Astrocyte (in vitro differentiated cells and primary cell): ENCODE results near the gene SRGAP2B. TPM values are rescaled to one million over a fixed set of nuclear protein-coding genes. Genes with fewer than 3 reads are reported as not detected.
"Not testable (repeated sequence)": the region's sequence is repeated elsewhere in the genome, so short reads cannot be mapped to it uniquely, and the experiment has no call there.

Source experiments
- DNase-seq: peaks from one replicate; pipeline ENCODE4 v3.0.0-alpha.2; 2010; ENCODE audit warnings: low read depth
- FAIRE-seq: peaks from 2 replicates; lab custom pipeline; 2011; peaks lifted over from hg19 to GRCh38; lab: Jason Lieb, UNC
- H2AFZ ChIP-seq: 2 replicates; pipeline ENCODE4 v1.6.0; 2012; ENCODE audit warnings: low read depth, low read length, inconsistent platforms
- H3K27ac ChIP-seq: 2 replicates; pipeline ENCODE4 v1.5.1; 2011; ENCODE audit warnings: low read depth, low read length, inconsistent platforms
- H3K27me3 ChIP-seq: 2 replicates; pipeline ENCODE4 v1.6.0; 2011; ENCODE audit warnings: low read length, inconsistent platforms; ENCODE audit not compliant: insufficient read depth
- H3K36me3 ChIP-seq: 2 replicates; pipeline ENCODE4 v1.5.1; 2011; ENCODE audit warnings: low read length, inconsistent platforms; ENCODE audit not compliant: insufficient read depth
- H3K4me1 ChIP-seq: 2 replicates; pipeline ENCODE4 v1.5.1; 2011; ENCODE audit warnings: low read length, inconsistent platforms; ENCODE audit not compliant: insufficient read depth
- H3K4me2 ChIP-seq: 2 replicates; pipeline ENCODE4 v1.6.0; 2012; ENCODE audit warnings: low read length, inconsistent platforms
- H3K4me3 ChIP-seq: 2 replicates; pipeline ENCODE4 v1.5.1; 2011; ENCODE audit warnings: low read depth, mild to moderate bottlenecking, low read length, inconsistent platforms; ENCODE audit not compliant: insufficient read depth
- H3K79me2 ChIP-seq: 2 replicates; pipeline ENCODE4 v1.6.0; 2012; ENCODE audit warnings: mild to moderate bottlenecking, low read length, inconsistent platforms; ENCODE audit not compliant: insufficient read depth
- H3K9ac ChIP-seq: 2 replicates; pipeline ENCODE4 v1.6.0; 2012; ENCODE audit warnings: mild to moderate bottlenecking, low read length, inconsistent platforms
- H3K9me3 ChIP-seq: 2 replicates; pipeline ENCODE4 v1.5.1; 2012; ENCODE audit warnings: low read depth, mild to moderate bottlenecking, low read length, inconsistent platforms; ENCODE audit not compliant: insufficient read depth
- H4K20me1 ChIP-seq: 2 replicates; pipeline ENCODE4 v1.6.0; 2012; ENCODE audit warnings: low read length, inconsistent platforms; ENCODE audit not compliant: insufficient read depth
- H3K27ac Mint-ChIP-seq: one replicate; pipeline ENCODE4 v1.8.0; 2021; ENCODE audit warnings: mild to moderate bottlenecking, mixed read lengths; ENCODE audit not compliant: unreplicated experiment
- H3K27me3 Mint-ChIP-seq: one replicate; pipeline ENCODE4 v1.8.0; 2021; ENCODE audit warnings: low read depth, mixed read lengths; ENCODE audit not compliant: unreplicated experiment
- H3K36me3 Mint-ChIP-seq: one replicate; pipeline ENCODE4 v1.8.0; 2021; ENCODE audit warnings: low read depth, mixed read lengths; ENCODE audit not compliant: unreplicated experiment
- H3K4me1 Mint-ChIP-seq: one replicate; pipeline ENCODE4 v1.8.0; 2021; ENCODE audit warnings: low read depth, mixed read lengths; ENCODE audit not compliant: unreplicated experiment
- H3K4me3 Mint-ChIP-seq: one replicate; pipeline ENCODE4 v1.8.0; 2021; ENCODE audit warnings: mild to moderate bottlenecking, moderate library complexity, mixed read lengths; ENCODE audit not compliant: unreplicated experiment
- H3K9me3 Mint-ChIP-seq: one replicate; pipeline ENCODE4 v1.8.0; 2021; ENCODE audit warnings: mild to moderate bottlenecking, mixed read lengths; ENCODE audit not compliant: unreplicated experiment
- total RNA-seq: library from RNA; stranded (reverse); gene quantifications from 2 replicates; pipeline ENCODE4 v1.2.1, GENCODE V29; 2021

The SRGAP2B gene
- total RNA-seq, 1 donor from 2014 or later, result 72.3 TPM

GRCh38 chr1:145115587-145116493 is 20.7 kb upstream of the SRGAP2B start:
- H3K79me2 ChIP-seq, H4K20me1 ChIP-seq, H3K4me3 Mint-ChIP-seq, H3K9ac ChIP-seq, H3K27me3 ChIP-seq, H3K36me3 ChIP-seq, H3K27ac Mint-ChIP-seq, H3K27ac ChIP-seq, H3K36me3 Mint-ChIP-seq, FAIRE-seq, H3K27me3 Mint-ChIP-seq, H3K9me3 ChIP-seq, H3K4me1 ChIP-seq, H3K4me2 ChIP-seq, H3K4me3 ChIP-seq, H3K9me3 Mint-ChIP-seq, H2AFZ ChIP-seq, DNase-seq, H3K4me1 Mint-ChIP-seq: not testable (repeated sequence)

DNA sequence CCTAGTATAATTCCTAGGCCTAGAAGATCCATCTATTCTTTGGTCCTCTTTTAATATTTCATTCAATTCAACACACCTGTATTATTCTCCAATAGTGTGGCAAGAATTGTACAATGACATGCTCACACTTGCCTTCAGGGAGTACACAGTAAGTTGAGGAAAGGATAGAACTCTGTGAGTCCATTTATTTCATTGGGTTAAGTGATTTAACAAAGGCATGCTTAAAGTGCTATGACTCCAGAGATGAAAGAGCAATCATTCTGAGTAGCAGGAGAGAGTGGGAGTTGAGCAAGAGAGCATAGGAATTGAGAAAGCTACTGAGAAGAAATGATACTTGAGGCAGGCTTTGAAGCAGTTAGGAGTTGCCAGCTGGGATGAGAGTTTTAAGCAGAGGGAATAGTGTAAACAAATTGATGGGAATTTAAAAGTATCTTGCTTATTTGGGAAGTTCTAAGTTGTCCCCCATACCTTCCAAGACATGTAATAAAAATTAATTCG is 19.5 kb upstream of the SRGAP2B start:
- not testable (repeated sequence) for H3K9me3 Mint-ChIP-seq, FAIRE-seq, H3K4me1 Mint-ChIP-seq, H3K36me3 Mint-ChIP-seq, H3K27ac Mint-ChIP-seq, H3K4me3 ChIP-seq, H3K27me3 ChIP-seq, DNase-seq, H3K9me3 ChIP-seq, H3K27ac ChIP-seq, H3K4me2 ChIP-seq, H3K36me3 ChIP-seq, H3K4me1 ChIP-seq, H3K27me3 Mint-ChIP-seq, H3K79me2 ChIP-seq, H3K9ac ChIP-seq, H2AFZ ChIP-seq, H4K20me1 ChIP-seq, H3K4me3 Mint-ChIP-seq

- H3K36me3 Mint-ChIP-seq, H3K27ac ChIP-seq, H2AFZ ChIP-seq, H3K4me3 ChIP-seq, H3K9ac ChIP-seq, H3K4me1 Mint-ChIP-seq, H4K20me1 ChIP-seq, H3K4me2 ChIP-seq, H3K9me3 ChIP-seq, H3K36me3 ChIP-seq, H3K27me3 Mint-ChIP-seq, H3K27me3 ChIP-seq, H3K4me1 ChIP-seq, DNase-seq, H3K4me3 Mint-ChIP-seq, FAIRE-seq, H3K79me2 ChIP-seq, H3K27ac Mint-ChIP-seq, H3K9me3 Mint-ChIP-seq: not testable (repeated sequence)
Observed at GRCh38 chr1:145112703-145113102, 17.6 kb upstream of the SRGAP2B start.

GRCh38 chr1:145111674-145112073 is 16.5 kb upstream of the SRGAP2B start:
- H3K36me3 Mint-ChIP-seq, H3K4me1 ChIP-seq, H3K27ac ChIP-seq, H3K4me2 ChIP-seq, H2AFZ ChIP-seq, DNase-seq, H3K4me1 Mint-ChIP-seq, H3K27me3 Mint-ChIP-seq, H3K4me3 ChIP-seq, H4K20me1 ChIP-seq, H3K9ac ChIP-seq, H3K36me3 ChIP-seq, H3K79me2 ChIP-seq, H3K27me3 ChIP-seq, H3K27ac Mint-ChIP-seq, H3K9me3 Mint-ChIP-seq, FAIRE-seq, H3K9me3 ChIP-seq, H3K4me3 Mint-ChIP-seq: not testable (repeated sequence)

GRCh38 chr1:145103294-145103693 is 8.2 kb upstream of the SRGAP2B start:
- DNase-seq, H3K27ac ChIP-seq, H3K27me3 ChIP-seq, H3K4me1 ChIP-seq, FAIRE-seq, H3K4me1 Mint-ChIP-seq, H3K9me3 ChIP-seq, H3K36me3 Mint-ChIP-seq, H3K27ac Mint-ChIP-seq, H3K79me2 ChIP-seq, H4K20me1 ChIP-seq, H3K4me3 ChIP-seq, H3K27me3 Mint-ChIP-seq, H2AFZ ChIP-seq, H3K4me3 Mint-ChIP-seq, H3K4me2 ChIP-seq, H3K9ac ChIP-seq, H3K36me3 ChIP-seq, H3K9me3 Mint-ChIP-seq: not testable (repeated sequence)

DNA sequence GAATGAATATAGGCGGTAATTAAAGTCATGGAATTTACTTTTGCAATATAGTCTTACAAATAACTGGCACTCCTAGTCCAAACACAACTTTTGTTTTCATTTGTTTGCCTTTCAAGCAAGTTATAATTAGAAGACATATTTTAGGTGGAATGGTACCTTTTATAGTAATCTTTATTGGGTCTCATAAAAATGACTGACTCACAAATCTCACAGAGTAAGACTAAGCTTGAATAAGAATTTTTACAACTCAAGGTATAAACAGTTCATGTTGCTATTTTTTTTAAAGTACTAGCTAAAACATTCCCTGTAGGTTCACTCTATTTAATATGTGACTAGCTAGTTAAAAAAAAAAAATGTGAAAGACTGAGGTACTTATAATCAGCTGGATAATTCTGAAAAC is 6.6 kb upstream of the SRGAP2B start:
- not testable (repeated sequence) for H2AFZ ChIP-seq, H3K4me3 ChIP-seq, H3K27me3 Mint-ChIP-seq, H3K9ac ChIP-seq, H3K79me2 ChIP-seq, FAIRE-seq, DNase-seq, H3K4me1 ChIP-seq, H3K27me3 ChIP-seq, H3K36me3 ChIP-seq, H3K4me1 Mint-ChIP-seq, H3K27ac Mint-ChIP-seq, H3K9me3 Mint-ChIP-seq, H3K27ac ChIP-seq, H4K20me1 ChIP-seq, H3K9me3 ChIP-seq, H3K36me3 Mint-ChIP-seq, H3K4me3 Mint-ChIP-seq, H3K4me2 ChIP-seq
